ENCODE results near the gene NUP93. TPM values are rescaled to one million over a fixed set of nuclear protein-coding genes. Genes with fewer than 3 reads are reported as not detected.

NUP93 gene
- total RNA-seq, 1 donor = 60.9 TPM

GRCh38 chr16:56815721-56816120 is 85.8 kb downstream of the NUP93 start:
- no peak overlapping the region for H3K4me3 ChIP-seq (ENCODE audit: low read depth, low read length)
- DNase-seq (ENCODE audit: low read depth) = no peak
- TF ChIP-seq, protein P1, sequence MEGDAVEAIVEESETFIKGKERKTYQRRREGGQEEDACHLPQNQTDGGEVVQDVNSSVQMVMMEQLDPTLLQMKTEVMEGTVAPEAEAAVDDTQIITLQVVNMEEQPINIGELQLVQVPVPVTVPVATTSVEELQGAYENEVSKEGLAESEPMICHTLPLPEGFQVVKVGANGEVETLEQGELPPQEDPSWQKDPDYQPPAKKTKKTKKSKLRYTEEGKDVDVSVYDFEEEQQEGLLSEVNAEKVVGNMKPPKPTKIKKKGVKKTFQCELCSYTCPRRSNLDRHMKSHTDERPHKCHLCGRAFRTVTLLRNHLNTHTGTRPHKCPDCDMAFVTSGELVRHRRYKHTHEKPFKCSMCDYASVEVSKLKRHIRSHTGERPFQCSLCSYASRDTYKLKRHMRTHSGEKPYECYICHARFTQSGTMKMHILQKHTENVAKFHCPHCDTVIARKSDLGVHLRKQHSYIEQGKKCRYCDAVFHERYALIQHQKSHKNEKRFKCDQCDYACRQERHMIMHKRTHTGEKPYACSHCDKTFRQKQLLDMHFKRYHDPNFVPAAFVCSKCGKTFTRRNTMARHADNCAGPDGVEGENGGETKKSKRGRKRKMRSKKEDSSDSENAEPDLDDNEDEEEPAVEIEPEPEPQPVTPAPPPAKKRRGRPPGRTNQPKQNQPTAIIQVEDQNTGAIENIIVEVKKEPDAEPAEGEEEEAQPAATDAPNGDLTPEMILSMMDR (IDR thresholded peaks at IDR 0.05; ENCODE audit: insufficient read depth, low read depth, low read length) = no peak

GRCh38 chr16:56817056-56817455 is 87.1 kb downstream of the NUP93 start:
- no peak for DNase-seq (ENCODE audit: low read depth)
- H3K4me3 ChIP-seq (ENCODE audit: low read depth, low read length) = no peak overlapping the region
- TF ChIP-seq, protein P1 (IDR thresholded peaks at IDR 0.05; ENCODE audit: insufficient read depth, low read depth, low read length) = no peak

DNA sequence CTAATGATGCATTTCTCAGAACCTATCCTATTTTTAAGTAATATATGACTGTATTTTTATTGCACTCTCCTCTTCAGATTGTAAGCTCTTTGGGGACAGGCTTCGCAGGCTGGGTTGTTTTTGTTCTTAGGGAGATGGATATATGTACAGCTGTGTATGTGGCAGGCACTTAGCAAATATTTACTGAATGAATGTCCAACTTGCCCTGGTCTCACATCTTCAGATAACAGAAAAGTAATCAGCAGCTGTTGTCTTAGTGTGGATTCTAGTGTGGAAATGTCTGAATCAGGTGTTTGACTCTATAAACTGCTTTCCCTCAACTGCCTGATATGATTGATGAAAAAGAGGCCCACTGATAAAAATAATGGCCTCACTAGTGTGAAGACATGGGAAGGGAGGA is 88.0 kb downstream of the NUP93 start:
- TF ChIP-seq, protein P1 (IDR thresholded peaks at IDR 0.05; ENCODE audit: insufficient read depth, low read depth, low read length) = no peak
- no peak overlapping the region for H3K4me3 ChIP-seq (ENCODE audit: low read depth, low read length)
- DNase-seq (ENCODE audit: low read depth) = no peak

DNA sequence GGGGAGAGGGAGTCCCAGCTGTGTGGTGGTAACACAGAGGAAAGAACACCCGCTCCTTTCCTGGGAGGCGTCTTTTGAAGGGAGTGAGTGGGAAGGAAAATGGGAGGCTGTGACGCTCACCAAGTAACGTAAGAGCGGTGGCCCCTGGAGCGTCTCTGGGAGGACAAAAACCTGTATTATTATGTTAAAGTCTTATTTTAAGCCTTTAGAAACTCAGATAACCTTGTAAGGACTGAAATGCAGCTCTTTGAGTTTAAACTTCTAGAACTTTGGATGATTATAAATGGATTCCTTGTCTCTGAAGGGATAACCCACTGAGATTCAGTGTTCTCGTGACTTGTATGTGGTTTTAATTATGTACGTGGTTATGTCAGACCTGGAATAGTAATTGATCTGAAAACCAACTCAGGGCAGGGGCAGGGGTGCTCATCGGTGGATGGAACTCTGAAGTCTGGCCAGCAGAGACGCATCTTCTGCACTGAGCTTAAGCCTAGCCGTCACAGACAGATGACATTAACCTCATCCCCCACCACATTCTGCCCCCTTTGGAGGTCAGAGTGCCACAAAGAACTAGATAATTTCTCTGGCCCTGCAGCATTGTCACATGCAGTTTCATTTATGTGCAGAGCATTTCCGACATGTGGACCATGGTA is 93.3 kb downstream of the NUP93 start:
- no peak overlapping the region for H3K4me3 ChIP-seq (ENCODE audit: low read depth, low read length)
- TF ChIP-seq, protein P1 (IDR thresholded peaks at IDR 0.05; ENCODE audit: insufficient read depth, low read depth, low read length) = no peak
- DNase-seq (ENCODE audit: low read depth) = no peak

GRCh38 chr16:56824331-56824730 is 94.4 kb downstream of the NUP93 start:
- no peak for DNase-seq (ENCODE audit: low read depth)
- no peak overlapping the region for H3K4me3 ChIP-seq (ENCODE audit: low read depth, low read length)
- TF ChIP-seq, protein P1 (IDR thresholded peaks at IDR 0.05; ENCODE audit: insufficient read depth, low read depth, low read length) = peak; percentile 37

DNA sequence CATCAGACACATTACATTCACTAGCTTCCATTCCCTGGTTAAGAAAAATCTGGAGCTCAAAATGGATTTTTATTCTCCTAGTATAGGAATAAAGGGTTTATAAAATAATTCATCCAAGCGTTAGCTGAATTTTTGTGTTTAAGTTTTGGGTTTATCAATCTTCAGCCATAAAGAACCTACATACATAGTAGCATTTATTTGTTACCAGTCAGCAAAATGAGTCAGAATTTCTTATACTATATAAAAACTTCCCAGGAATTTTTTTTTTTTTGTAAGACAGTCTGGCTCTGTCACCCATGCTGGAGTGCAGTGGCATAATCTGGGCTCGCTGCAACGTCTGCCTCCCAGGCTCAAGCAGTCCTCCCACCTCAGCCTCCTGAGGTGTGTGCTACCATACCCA is 94.9 kb downstream of the NUP93 start:
- TF ChIP-seq, protein P1 (IDR thresholded peaks at IDR 0.05; ENCODE audit: insufficient read depth, low read depth, low read length) = no peak
- no peak overlapping the region for H3K4me3 ChIP-seq (ENCODE audit: low read depth, low read length)
- no peak for DNase-seq (ENCODE audit: low read depth)

DNA sequence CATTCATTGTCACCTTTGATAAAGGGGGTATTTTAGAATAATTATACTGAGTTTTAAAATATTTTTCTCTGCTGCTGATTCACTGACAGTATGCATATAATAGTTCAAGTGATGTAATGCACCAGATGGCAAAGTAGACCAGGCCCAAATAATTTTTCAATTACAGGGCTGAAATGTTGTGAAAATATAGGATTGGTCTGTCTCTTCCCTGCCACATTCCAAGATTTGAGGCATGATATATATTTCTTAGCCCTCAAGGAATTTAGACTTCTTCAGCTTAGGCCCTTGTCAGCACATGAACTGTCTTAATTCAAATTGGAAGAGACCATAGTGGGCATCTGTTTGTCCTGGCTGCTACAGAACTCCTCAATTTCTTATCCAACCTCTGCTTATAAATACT is 95.9 kb downstream of the NUP93 start:
- H3K4me3 ChIP-seq (ENCODE audit: low read depth, low read length) = no peak overlapping the region
- DNase-seq (ENCODE audit: low read depth) = no peak
- TF ChIP-seq, protein P1 (IDR thresholded peaks at IDR 0.05; ENCODE audit: insufficient read depth, low read depth, low read length) = no peak
